Spleen (tissue), 11 donors: ENCODE results near the gene RBM22. TPM values are rescaled to one million over a fixed set of nuclear protein-coding genes. Genes with fewer than 3 reads are reported as not detected.

Experiments used
- DNase-seq: peaks from one replicate; pipeline ENCODE4 v3.0.0-alpha.2; 2020
- H3K27ac ChIP-seq, 8 donors: fragments of 200-600 bp; sonication (generic) in 7 of 8; 1 replicate in 4 of 8; 2 replicates in 4 of 8; pipeline versions ENCODE4 v1.5.0 to v1.8.0; 2016 to 2021; ENCODE audit warnings: inconsistent platforms in 4 of 8, mild to moderate bottlenecking in 4 of 8, moderate library complexity in 1 of 8
- H3K27me3 ChIP-seq, 7 donors: fragments of 200-600 bp; sonication (generic) in 6 of 7; replicated peaks in 1 of 7; 1 replicate in 4 of 7; 2 replicates in 3 of 7; pipeline versions ENCODE4 v1.5.0 to v1.8.0; 2016 to 2021; ENCODE audit warnings: inconsistent platforms in 3 of 7, mild to moderate bottlenecking in 1 of 7
- H3K36me3 ChIP-seq, 6 donors: fragments of 200-600 bp; sonication (generic) in 5 of 6; 1 replicate in 4 of 6; 2 replicates in 2 of 6; pipeline versions ENCODE4 v1.5.0 to v1.8.0; 2016 to 2021; ENCODE audit warnings: inconsistent platforms in 2 of 6
- H3K4me1 ChIP-seq, 6 donors: fragments of 200-600 bp; sonication (generic) in 5 of 6; 1 replicate in 3 of 6; 2 replicates in 3 of 6; pipeline versions ENCODE4 v1.5.0 to v1.8.0; 2016 to 2021; ENCODE audit warnings: inconsistent platforms in 3 of 6
- H3K4me3 ChIP-seq, 8 donors: fragments of 200-600 bp; sonication (generic) in 7 of 8; 1 replicate in 4 of 8; 2 replicates in 4 of 8; pipeline versions ENCODE4 v1.5.0 to v1.8.0; 2016 to 2021; ENCODE audit warnings: inconsistent platforms in 4 of 8, mild to moderate bottlenecking in 4 of 8, moderate library complexity in 2 of 8
- H3K9me3 ChIP-seq, 8 donors: fragments of 200-600 bp; sonication (generic) in 7 of 8; 1 replicate in 4 of 8; 2 replicates in 4 of 8; pipeline versions ENCODE4 v1.5.0 to v1.8.0; 2016 to 2021; ENCODE audit warnings: inconsistent platforms in 4 of 8
- CTCF ChIP-seq, 11 experiments: fragments of 200-600 bp in 7 of 11; fragments of 450-650 bp in 4 of 11; sonication (generic) in 4 of 11; IDR thresholded peaks in 8 of 11; conservative IDR thresholded peaks in 3 of 11; 1 replicate in 7 of 11; 2 replicates in 4 of 11; pipeline versions ENCODE4 v1.4.0 to v1.8.0; 2016 to 2021; ENCODE audit warnings: antibody characterized with exemption in 11 of 11, inconsistent platforms in 4 of 11, mild to moderate bottlenecking in 1 of 11
- POLR2A ChIP-seq, 3 donors: fragments of 450-650 bp; IDR thresholded peaks; one replicate each; pipeline ENCODE4 v1.5.1; 2017; ENCODE audit warnings: antibody characterized with exemption in 3 of 3, mild to moderate bottlenecking in 1 of 3
- POLR2AphosphoS5 ChIP-seq, 3 donors: sonication (generic); formaldehyde crosslinking; IDR thresholded peaks; one replicate each; pipeline ENCODE4 v1.5.1; 2017; ENCODE audit warnings: antibody characterized with exemption in 3 of 3
- WGBS, 5 donors: extraction: QIAGEN DNeasy Blood & Tissue Kit in 3 of 5; methylation state at CpG; one replicate each; pipeline versions ENCODE4 v1.1.5 to v1.1.7; 2013 to 2018; 5-methylcytosine and 5-hydroxymethylcytosine counted together
- intact Hi-C: fragments of 100-400 bp; cut with DNase I; formaldehyde crosslinking; loops from one replicate; pipeline ENCODE4 v1.15.0; 2023; ENCODE audit warnings: low total_unique reads
- polyA plus RNA-seq, 3 donors: library from polyadenylated mRNA; stranded (reverse); fragments of 200-250 nt; gene quantifications; one replicate each; pipeline ENCODE4 v1.2.1, GENCODE V29; 2013
- total RNA-seq, 7 donors: library from RNA; depleted of rRNA in 3 of 7; stranded (reverse); fragments of >200 nt in 3 of 7; fragmentation: NEBNext Ultra II Directional in 4 of 7; extraction: Animal tissue kit (Norgen Biotek cat#: 25700) in 4 of 7; gene quantifications; one replicate each; pipeline versions ENCODE4 v1.1.0 to v1.2.1, GENCODE V29; 2016 to 2021
- donor health status: healthy with polysubstance abuse.
- donor health status: DM: no; HTN: no; CAD: no; lungs with moderate emphysema.
- donor health status: DM: no; HTN: no; CAD: no.
- donor health status: Bipolar disorder and iron deficiency.
- donor health status: healthy.
- donor health status: DM: no; HTN: no; CAD: no.
- donor health status: DM: yes; HTN: yes; CAD: no.

RBM22 gene
- total and polyA plus RNA-seq, 10 donors = 31.4 to 66.9 (median 56.5) TPM

GRCh38 chr5:150658121-150658520 lies 42.7 kb downstream of the RBM22 start:
- peaks cover 0 to 4% (median 0%) of the 10 kb centered on the region in 6 donors for H3K36me3 ChIP-seq
- TF ChIP-seq POLR2AphosphoS5 (IDR thresholded peaks at IDR 0.05) (peak in 1 of 3 donors; percentile 36), POLR2A (IDR thresholded peaks at IDR 0.05) (no peak)
- no peak overlapping the region for H3K4me3 ChIP-seq
- H3K9me3 ChIP-seq = no peaks in the 10 kb centered on the region
- peak overlapping the region in 3 of 8 donors; percentile 1 to 75 (median 69) for H3K27ac ChIP-seq
- WGBS, 5 donors = 91 to 97% (median 93%) methylated on average over 4 of the region's 4 CpGs
- H3K4me1 ChIP-seq = peaks cover 4 to 36% (median 22%) of the 10 kb centered on the region in 6 donors
- peaks cover 0 to 7% (median 0%) of the 10 kb centered on the region in 7 donors for H3K27me3 ChIP-seq
- intact Hi-C loops = loop anchor here (5.0 kb wide), 1 partner anchor 96 kb away; no protein-coding TSS in a partner anchor
- no peak for DNase-seq

GRCh38 chr5:150656191-150657132 lies 44.4 kb downstream of the RBM22 start:
- Histone ChIP-seq H3K4me3 (peak overlapping the region; percentile 22 to 77 (median 48)), H3K9me3 (no peaks in the 10 kb centered on the region), H3K27ac (peak overlapping the region; percentile 41 to 75 (median 54)), H3K27me3 (peaks cover 0 to 5% (median 0%) of the 10 kb centered on the region in 7 donors), H3K36me3 (peaks cover 0 to 19% (median 0%) of the 10 kb centered on the region in 6 donors), H3K4me1 (peaks cover 4 to 52% (median 30%) of the 10 kb centered on the region in 6 donors)
- peak; percentile 93 for DNase-seq
- intact Hi-C loops = loop anchor here (5.0 kb wide), 1 partner anchor 94 kb away; no protein-coding TSS in a partner anchor
- 2 to 6% (median 4%) methylated on average over 23 to 99 of the region's 99 CpGs for WGBS, 5 donors
- peak in 10 of 11 experiments; percentile 28 to 88 (median 74) for TF ChIP-seq CTCF (IDR thresholded peaks at IDR 0.05 in 8 of 11, conservative IDR thresholded peaks at IDR 0.05 in 3 of 11)
- no peak for TF ChIP-seq POLR2A (IDR thresholded peaks at IDR 0.05)
- peak; percentile 63 to 79 (median 78) for TF ChIP-seq POLR2AphosphoS5 (IDR thresholded peaks at IDR 0.05)

- no peak overlapping the region for H3K4me3 ChIP-seq
These were observed 45.6 kb downstream of the RBM22 start for GRCh38 chr5:150655221-150655620.

More at GRCh38 chr5:150655221-150655620, 45.6 kb downstream of the RBM22 start:
- Histone ChIP-seq H3K36me3 (peaks cover 0 to 32% (median 4%) of the 10 kb centered on the region in 6 donors), H3K27me3 (no peaks in the 10 kb centered on the region), H3K27ac (peak overlapping the region in 3 of 8 donors; percentile 18 to 60 (median 40)), H3K4me1 (peaks cover 11 to 65% (median 37%) of the 10 kb centered on the region in 6 donors), H3K9me3 (no peaks in the 10 kb centered on the region)
- no peak for DNase-seq
- TF ChIP-seq POLR2A (IDR thresholded peaks at IDR 0.05) (no peak), POLR2AphosphoS5 (IDR thresholded peaks at IDR 0.05) (peak in 1 of 3 donors; percentile 3), CTCF (IDR thresholded peaks at IDR 0.05 in 8 of 11, conservative IDR thresholded peaks at IDR 0.05 in 3 of 11) (no peak)
- WGBS, 5 donors = 73 to 85% (median 83%) methylated on average over 3 of the region's 3 CpGs
- intact Hi-C loops = loop anchor here (5.0 kb wide), 1 partner anchor 93 kb away; no protein-coding TSS in a partner anchor
